HepG2 (cell line): ENCODE measurements around the gene MLNR. TPM values are rescaled to one million over a fixed set of nuclear protein-coding genes. Genes with fewer than 3 reads are reported as not detected.

ENCODE experiments used
- ELF1 ChIP-seq: sonication (generic); formaldehyde crosslinking; IDR thresholded peaks from 2 replicates; pipeline ENCODE4 v1.4.0; 2020; ENCODE audit warnings: missing genetic modification reagents
- MIER2 ChIP-seq: IDR thresholded peaks from 2 replicates; pipeline ENCODE4 v1.6.1; 2016; ENCODE audit warnings: missing biosample characterization, missing genetic modification reagents
- PITX1 ChIP-seq: sonication (generic); formaldehyde crosslinking; IDR thresholded peaks from 2 replicates; pipeline ENCODE4 v1.5.1; 2020; ENCODE audit warnings: mild to moderate bottlenecking, missing genetic modification reagents
- PTBP1 ChIP-seq: fragments of 200-400 bp; formaldehyde crosslinking; IDR thresholded peaks from 2 replicates; pipeline ENCODE4 v1.6.1; 2018; ENCODE audit warnings: low read length, low read depth; ENCODE audit not compliant: poor library complexity, severe bottlenecking
- ZNF253 ChIP-seq: sonication (generic); formaldehyde crosslinking; IDR thresholded peaks from 2 replicates; pipeline ENCODE4 v1.8.0; 2022; ENCODE audit warnings: mild to moderate bottlenecking, missing genetic modification reagents, borderline replicate concordance
- ZNF329 ChIP-seq: sonication (generic); formaldehyde crosslinking; IDR thresholded peaks from 2 replicates; pipeline ENCODE4 v1.9.0; 2021; ENCODE audit warnings: low read depth, mild to moderate bottlenecking, missing genetic modification reagents
- ZNF354B ChIP-seq: sonication (generic); formaldehyde crosslinking; IDR thresholded peaks from 2 replicates; pipeline ENCODE4 v1.8.0; 2022; ENCODE audit warnings: mild to moderate bottlenecking, missing genetic modification reagents
- ZNF460 ChIP-seq: sonication (generic); formaldehyde crosslinking; IDR thresholded peaks from 2 replicates; pipeline ENCODE4 v1.5.1; 2020; ENCODE audit warnings: missing genetic modification reagents, mild to moderate bottlenecking, borderline replicate concordance
- ZNF605 ChIP-seq: sonication (generic); formaldehyde crosslinking; IDR thresholded peaks from 2 replicates; pipeline ENCODE4 v1.8.0; 2022; ENCODE audit warnings: mild to moderate bottlenecking, missing genetic modification reagents
- ZNF790 ChIP-seq: sonication (generic); formaldehyde crosslinking; IDR thresholded peaks from 2 replicates; pipeline ENCODE4 v1.8.0; 2022; ENCODE audit warnings: missing genetic modification reagents, mild to moderate bottlenecking, borderline replicate concordance
- polyA plus RNA-seq, 8 experiments: library from polyadenylated mRNA; depleted of rRNA in 3 of 8; stranded (reverse) in 7 of 8; unstranded in 1 of 8; fragments of >200 nt; fragmentation: Illumina TruSeq in 4 of 8; extraction: Trizol in 4 of 8; gene quantifications; 2 replicates each; pipeline versions ENCODE4 v1.2.1 to v1.2.3, GENCODE V29; 2011 to 2016; ENCODE audit warnings: low read depth in 4 of 8, missing spikeins in 1 of 8, mixed read lengths in 1 of 8; ENCODE audit not compliant: insufficient read depth in 1 of 8
- total RNA-seq, 5 experiments: library from RNA; depleted of rRNA; stranded (reverse); fragments of >200 nt; fragmentation: Illumina TruSeq; extraction: Trizol; gene quantifications; 2 replicates each; pipeline ENCODE4 v1.2.3, GENCODE V29; 2016; ENCODE audit warnings: low read depth in 1 of 5
- TF ChIP-seq, protein P1 (sequence below), 2 experiments: sonication (generic) in 1 of 2; formaldehyde crosslinking in 1 of 2; IDR thresholded peaks; 2 replicates each; pipeline versions ENCODE4 v1.4.0 to v1.6.1; 2016 to 2020; ENCODE audit warnings: borderline replicate concordance in 1 of 2, low read depth in 1 of 2, mild to moderate bottlenecking in 1 of 2, missing genetic modification reagents in 1 of 2
- TF ChIP-seq, protein P2 (sequence below): sonication (generic); formaldehyde crosslinking; IDR thresholded peaks from 2 replicates; pipeline ENCODE4 v1.9.0; 2021; ENCODE audit warnings: missing genetic modification reagents, borderline replicate concordance
- TF ChIP-seq, protein P3 (sequence below), 2 experiments: sonication (generic) in 1 of 2; formaldehyde crosslinking in 1 of 2; IDR thresholded peaks; 2 replicates each; pipeline versions ENCODE4 v1.5.1 to v1.6.1; 2011 to 2020; ENCODE audit warnings: borderline replicate concordance in 1 of 2, low read depth in 1 of 2, low read length in 1 of 2, mild to moderate bottlenecking in 1 of 2, missing genetic modification reagents in 1 of 2, moderate library complexity in 1 of 2
- TF ChIP-seq, protein P4 (sequence below): sonication (generic); formaldehyde crosslinking; IDR thresholded peaks from 2 replicates; pipeline ENCODE4 v1.5.0; 2020; ENCODE audit warnings: mild to moderate bottlenecking, missing genetic modification reagents, borderline replicate concordance

The MLNR gene
- total and polyA plus RNA-seq, 2 of the 13 experiments (the other 11 are each of a cell fraction or from before 2014, with no cell fraction given), result 0.46 TPM; not detected in 1

DNA sequence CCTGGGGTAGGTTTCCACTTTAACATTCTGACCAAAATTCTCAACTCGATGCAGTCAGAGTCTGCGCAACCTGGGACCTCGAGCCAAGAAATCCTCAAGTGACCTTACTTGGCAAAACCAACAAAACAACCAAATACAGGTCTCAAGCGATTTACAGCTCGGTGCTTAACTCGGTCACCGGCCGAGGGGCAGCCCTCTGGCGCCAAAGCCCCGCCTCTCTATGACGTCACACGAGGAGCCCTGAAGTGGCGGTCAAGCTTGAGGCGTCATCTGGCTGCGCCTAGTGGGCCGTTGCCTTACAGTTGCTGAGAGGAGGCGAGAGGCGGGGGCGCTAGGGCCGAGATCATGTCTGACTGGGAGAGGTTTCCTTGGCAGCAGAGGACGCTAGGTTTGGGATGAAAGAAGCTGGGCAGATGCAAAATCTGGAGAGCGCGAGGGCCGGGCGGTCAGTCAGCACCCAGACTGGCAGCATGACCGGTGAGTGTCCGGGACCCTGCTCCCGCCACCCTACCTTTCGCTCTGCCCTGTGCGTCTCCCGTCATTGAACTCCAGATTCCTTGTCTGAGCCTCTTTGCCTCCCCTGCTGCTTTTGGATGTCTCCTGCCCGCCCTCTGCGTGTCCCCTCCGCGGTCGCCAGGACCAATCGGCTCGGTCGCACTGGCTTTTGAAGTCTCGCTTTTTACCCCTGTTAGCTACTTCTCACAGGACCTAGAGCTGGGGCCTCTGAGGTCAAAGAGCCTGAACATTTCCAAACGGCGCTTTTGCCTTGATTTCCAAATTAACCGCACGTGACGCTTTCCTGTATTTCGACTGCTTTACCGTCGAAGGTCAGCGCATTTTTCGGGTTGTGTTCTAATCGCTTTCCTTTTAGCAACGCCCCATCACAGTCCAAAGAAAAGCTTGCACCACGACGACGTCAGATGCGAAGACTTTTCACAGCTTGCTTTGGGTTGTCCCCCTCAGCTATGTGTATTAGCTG lies 27.8 kb downstream of the MLNR start, which contains the start of gene CDADC1 (continued):
- peak; percentile 56; the same call in 1 of the 2 replicates for TF ChIP-seq ELF1
- TF ChIP-seq, protein P1, sequence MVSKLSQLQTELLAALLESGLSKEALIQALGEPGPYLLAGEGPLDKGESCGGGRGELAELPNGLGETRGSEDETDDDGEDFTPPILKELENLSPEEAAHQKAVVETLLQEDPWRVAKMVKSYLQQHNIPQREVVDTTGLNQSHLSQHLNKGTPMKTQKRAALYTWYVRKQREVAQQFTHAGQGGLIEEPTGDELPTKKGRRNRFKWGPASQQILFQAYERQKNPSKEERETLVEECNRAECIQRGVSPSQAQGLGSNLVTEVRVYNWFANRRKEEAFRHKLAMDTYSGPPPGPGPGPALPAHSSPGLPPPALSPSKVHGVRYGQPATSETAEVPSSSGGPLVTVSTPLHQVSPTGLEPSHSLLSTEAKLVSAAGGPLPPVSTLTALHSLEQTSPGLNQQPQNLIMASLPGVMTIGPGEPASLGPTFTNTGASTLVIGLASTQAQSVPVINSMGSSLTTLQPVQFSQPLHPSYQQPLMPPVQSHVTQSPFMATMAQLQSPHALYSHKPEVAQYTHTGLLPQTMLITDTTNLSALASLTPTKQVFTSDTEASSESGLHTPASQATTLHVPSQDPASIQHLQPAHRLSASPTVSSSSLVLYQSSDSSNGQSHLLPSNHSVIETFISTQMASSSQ (IDR thresholded peaks at IDR 0.05; ENCODE audit: low read depth), result peak; percentile 6; the same call in 1 of the 2 replicates
- TF ChIP-seq, protein P1 (CRISPR knock-in tag; IDR thresholded peaks at IDR 0.05; ENCODE audit: borderline replicate concordance), result no peak
- TF ChIP-seq ZNF790 (CRISPR knock-in tag), result no peak
- TF ChIP-seq MIER2 (CRISPR knock-in tag), result peak; percentile 34; the same call in 1 of the 2 replicates
- TF ChIP-seq ZNF460 (CRISPR knock-in tag), result no peak
- TF ChIP-seq PITX1 (CRISPR knock-in tag), result peak; percentile 2; the same call in 1 of the 2 replicates
- TF ChIP-seq, protein P2, sequence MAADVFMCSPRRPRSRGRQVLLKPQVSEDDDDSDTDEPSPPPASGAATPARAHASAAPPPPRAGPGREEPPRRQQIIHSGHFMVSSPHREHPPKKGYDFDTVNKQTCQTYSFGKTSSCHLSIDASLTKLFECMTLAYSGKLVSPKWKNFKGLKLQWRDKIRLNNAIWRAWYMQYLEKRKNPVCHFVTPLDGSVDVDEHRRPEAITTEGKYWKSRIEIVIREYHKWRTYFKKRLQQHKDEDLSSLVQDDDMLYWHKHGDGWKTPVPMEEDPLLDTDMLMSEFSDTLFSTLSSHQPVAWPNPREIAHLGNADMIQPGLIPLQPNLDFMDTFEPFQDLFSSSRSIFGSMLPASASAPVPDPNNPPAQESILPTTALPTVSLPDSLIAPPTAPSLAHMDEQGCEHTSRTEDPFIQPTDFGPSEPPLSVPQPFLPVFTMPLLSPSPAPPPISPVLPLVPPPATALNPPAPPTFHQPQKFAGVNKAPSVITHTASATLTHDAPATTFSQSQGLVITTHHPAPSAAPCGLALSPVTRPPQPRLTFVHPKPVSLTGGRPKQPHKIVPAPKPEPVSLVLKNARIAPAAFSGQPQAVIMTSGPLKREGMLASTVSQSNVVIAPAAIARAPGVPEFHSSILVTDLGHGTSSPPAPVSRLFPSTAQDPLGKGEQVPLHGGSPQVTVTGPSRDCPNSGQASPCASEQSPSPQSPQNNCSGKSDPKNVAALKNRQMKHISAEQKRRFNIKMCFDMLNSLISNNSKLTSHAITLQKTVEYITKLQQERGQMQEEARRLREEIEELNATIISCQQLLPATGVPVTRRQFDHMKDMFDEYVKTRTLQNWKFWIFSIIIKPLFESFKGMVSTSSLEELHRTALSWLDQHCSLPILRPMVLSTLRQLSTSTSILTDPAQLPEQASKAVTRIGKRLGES (CRISPR knock-in tag), result no peak
- TF ChIP-seq ZNF354B (CRISPR knock-in tag), result 0 out of 2 replicates have a peak, but pooled peaks have one; percentile 24
- TF ChIP-seq, protein P3, sequence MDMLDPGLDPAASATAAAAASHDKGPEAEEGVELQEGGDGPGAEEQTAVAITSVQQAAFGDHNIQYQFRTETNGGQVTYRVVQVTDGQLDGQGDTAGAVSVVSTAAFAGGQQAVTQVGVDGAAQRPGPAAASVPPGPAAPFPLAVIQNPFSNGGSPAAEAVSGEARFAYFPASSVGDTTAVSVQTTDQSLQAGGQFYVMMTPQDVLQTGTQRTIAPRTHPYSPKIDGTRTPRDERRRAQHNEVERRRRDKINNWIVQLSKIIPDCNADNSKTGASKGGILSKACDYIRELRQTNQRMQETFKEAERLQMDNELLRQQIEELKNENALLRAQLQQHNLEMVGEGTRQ (IDR thresholded peaks at IDR 0.05; ENCODE audit: low read depth, low read length), result no peak
- TF ChIP-seq, protein P3 (CRISPR knock-in tag; IDR thresholded peaks at IDR 0.05; ENCODE audit: borderline replicate concordance), result no peak
- no peak for TF ChIP-seq ZNF329 (CRISPR knock-in tag)
- TF ChIP-seq ZNF605 (CRISPR knock-in tag), result peak; percentile 83
- TF ChIP-seq PTBP1, result no peak
- TF ChIP-seq, protein P4, sequence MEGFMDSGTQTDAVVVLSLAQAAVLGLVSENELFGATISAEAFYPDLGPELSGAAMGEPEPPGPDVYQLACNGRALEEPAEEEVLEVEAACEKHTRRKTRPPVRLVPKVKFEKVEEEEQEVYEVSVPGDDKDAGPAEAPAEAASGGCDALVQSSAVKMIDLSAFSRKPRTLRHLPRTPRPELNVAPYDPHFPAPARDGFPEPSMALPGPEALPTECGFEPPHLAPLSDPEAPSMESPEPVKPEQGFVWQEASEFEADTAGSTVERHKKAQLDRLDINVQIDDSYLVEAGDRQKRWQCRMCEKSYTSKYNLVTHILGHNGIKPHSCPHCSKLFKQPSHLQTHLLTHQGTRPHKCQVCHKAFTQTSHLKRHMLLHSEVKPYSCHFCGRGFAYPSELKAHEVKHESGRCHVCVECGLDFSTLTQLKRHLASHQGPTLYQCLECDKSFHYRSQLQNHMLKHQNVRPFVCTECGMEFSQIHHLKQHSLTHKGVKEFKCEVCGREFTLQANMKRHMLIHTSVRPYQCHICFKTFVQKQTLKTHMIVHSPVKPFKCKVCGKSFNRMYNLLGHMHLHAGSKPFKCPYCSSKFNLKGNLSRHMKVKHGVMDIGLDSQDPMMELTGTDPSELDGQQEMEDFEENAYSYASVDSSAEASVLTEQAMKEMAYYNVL (CRISPR knock-in tag), result peak; percentile 50; the same call in 1 of the 2 replicates
- 0 out of 2 replicates have a peak, but pooled peaks have one; percentile 44 for TF ChIP-seq ZNF253 (CRISPR knock-in tag)
